Peyer's patch (tissue), 4 donors: ENCODE measurements around the gene AUTS2. TPM values are rescaled to one million over a fixed set of nuclear protein-coding genes. Genes with fewer than 3 reads are reported as not detected.
A peak's percentile ranks its signal among the peaks of the same experiment; 100 is the strongest.

ENCODE experiments used
- DNase-seq, 3 donors: peaks; one replicate each; pipeline ENCODE4 v3.0.0-alpha.2; 2017 to 2019
- H3K27ac ChIP-seq, 4 donors: fragments of 200-600 bp; sonication (generic); one replicate each; pipeline ENCODE4 v1.5.1; 2016 to 2019
- H3K27me3 ChIP-seq, 2 donors: fragments of 200-600 bp; sonication (generic); one replicate each; pipeline ENCODE4 v1.5.1; 2019
- H3K36me3 ChIP-seq, 3 donors: fragments of 200-600 bp; sonication (generic); one replicate each; pipeline ENCODE4 v1.5.1; 2016 to 2019
- H3K4me1 ChIP-seq, 4 donors: fragments of 200-600 bp; sonication (generic); one replicate each; pipeline ENCODE4 v1.5.1; 2016 to 2019
- H3K4me3 ChIP-seq, 4 donors: fragments of 200-600 bp; sonication (generic); 1 replicate in 3 of 4; 2 replicates in 1 of 4; pipeline ENCODE4 v1.5.1; 2016 to 2019; ENCODE audit warnings: mild to moderate bottlenecking in 1 of 4
- H3K9me3 ChIP-seq, 4 donors: fragments of 200-600 bp; sonication (generic); one replicate each; pipeline ENCODE4 v1.5.1; 2016 to 2019; ENCODE audit warnings: mild to moderate bottlenecking in 1 of 4
- POLR2A ChIP-seq, 2 donors: fragments of 450-650 bp; IDR thresholded peaks; one replicate each; pipeline ENCODE4 v1.5.1; 2017; ENCODE audit warnings: antibody characterized with exemption in 2 of 2, mild to moderate bottlenecking in 2 of 2, moderate library complexity in 2 of 2
- total RNA-seq, 4 donors: library from RNA; depleted of rRNA; stranded (reverse); fragments of >200 nt; gene quantifications; one replicate each; pipeline ENCODE4 v1.1.0, GENCODE V29; 2016
- TF ChIP-seq, protein P1 (sequence below), 6 experiments: fragments of 450-650 bp in 4 of 6; fragments of 200-600 bp in 2 of 6; sonication (generic) in 1 of 6; IDR thresholded peaks; one replicate each; pipeline ENCODE4 v1.5.1; 2017 to 2019; ENCODE audit warnings: antibody characterized with exemption in 6 of 6, mild to moderate bottlenecking in 3 of 6, moderate library complexity in 1 of 6

Gene AUTS2
- total RNA-seq, 4 donors from 2014 or later, result 55.9 to 90.0 (median 72.6) TPM

GRCh38 chr7:70659263-70659662 lies 1061.0 kb downstream of the AUTS2 start:
- peaks cover 0 to 4% (median 0%) of the 10 kb centered on the region in 4 donors for H3K4me1 ChIP-seq
- no peak for DNase-seq
- no peaks in the 10 kb centered on the region for H3K27me3 ChIP-seq
- H3K9me3 ChIP-seq, result no peaks in the 10 kb centered on the region
- H3K27ac ChIP-seq, result no peak overlapping the region
- H3K4me3 ChIP-seq, result no peak overlapping the region
- TF ChIP-seq POLR2A (IDR thresholded peaks at IDR 0.05), result no peak
- TF ChIP-seq, protein P1, sequence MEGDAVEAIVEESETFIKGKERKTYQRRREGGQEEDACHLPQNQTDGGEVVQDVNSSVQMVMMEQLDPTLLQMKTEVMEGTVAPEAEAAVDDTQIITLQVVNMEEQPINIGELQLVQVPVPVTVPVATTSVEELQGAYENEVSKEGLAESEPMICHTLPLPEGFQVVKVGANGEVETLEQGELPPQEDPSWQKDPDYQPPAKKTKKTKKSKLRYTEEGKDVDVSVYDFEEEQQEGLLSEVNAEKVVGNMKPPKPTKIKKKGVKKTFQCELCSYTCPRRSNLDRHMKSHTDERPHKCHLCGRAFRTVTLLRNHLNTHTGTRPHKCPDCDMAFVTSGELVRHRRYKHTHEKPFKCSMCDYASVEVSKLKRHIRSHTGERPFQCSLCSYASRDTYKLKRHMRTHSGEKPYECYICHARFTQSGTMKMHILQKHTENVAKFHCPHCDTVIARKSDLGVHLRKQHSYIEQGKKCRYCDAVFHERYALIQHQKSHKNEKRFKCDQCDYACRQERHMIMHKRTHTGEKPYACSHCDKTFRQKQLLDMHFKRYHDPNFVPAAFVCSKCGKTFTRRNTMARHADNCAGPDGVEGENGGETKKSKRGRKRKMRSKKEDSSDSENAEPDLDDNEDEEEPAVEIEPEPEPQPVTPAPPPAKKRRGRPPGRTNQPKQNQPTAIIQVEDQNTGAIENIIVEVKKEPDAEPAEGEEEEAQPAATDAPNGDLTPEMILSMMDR (IDR thresholded peaks at IDR 0.05), result no peak
- H3K36me3 ChIP-seq, result no peaks in the 10 kb centered on the region

GRCh38 chr7:70660154-70660818 lies 1062.0 kb downstream of the AUTS2 start:
- DNase-seq, result peak in 2 of 3 donors; percentile 32 to 81
- Histone ChIP-seq H3K36me3 (no peaks in the 10 kb centered on the region), H3K27me3 (no peaks in the 10 kb centered on the region), H3K27ac (peak overlapping the region in 2 of 4 donors; percentile 19 to 48), H3K9me3 (no peaks in the 10 kb centered on the region), H3K4me3 (no peak overlapping the region), H3K4me1 (peaks cover 0 to 4% (median 0%) of the 10 kb centered on the region in 4 donors)
- no peak for TF ChIP-seq POLR2A (IDR thresholded peaks at IDR 0.05)
- TF ChIP-seq, protein P1 (IDR thresholded peaks at IDR 0.05), result no peak

- Histone ChIP-seq H3K4me1 (peaks cover 0 to 4% (median 0%) of the 10 kb centered on the region in 4 donors), H3K4me3 (no peak overlapping the region), H3K36me3 (no peaks in the 10 kb centered on the region), H3K9me3 (no peaks in the 10 kb centered on the region), H3K27me3 (no peaks in the 10 kb centered on the region), H3K27ac (peak overlapping the region in 2 of 4 donors; percentile 19 to 48)
- DNase-seq, result no peak
- TF ChIP-seq, protein P1 (IDR thresholded peaks at IDR 0.05), result no peak
- no peak for TF ChIP-seq POLR2A (IDR thresholded peaks at IDR 0.05)
These were observed 1062.5 kb downstream of the AUTS2 start for GRCh38 chr7:70660819-70661191.

DNA sequence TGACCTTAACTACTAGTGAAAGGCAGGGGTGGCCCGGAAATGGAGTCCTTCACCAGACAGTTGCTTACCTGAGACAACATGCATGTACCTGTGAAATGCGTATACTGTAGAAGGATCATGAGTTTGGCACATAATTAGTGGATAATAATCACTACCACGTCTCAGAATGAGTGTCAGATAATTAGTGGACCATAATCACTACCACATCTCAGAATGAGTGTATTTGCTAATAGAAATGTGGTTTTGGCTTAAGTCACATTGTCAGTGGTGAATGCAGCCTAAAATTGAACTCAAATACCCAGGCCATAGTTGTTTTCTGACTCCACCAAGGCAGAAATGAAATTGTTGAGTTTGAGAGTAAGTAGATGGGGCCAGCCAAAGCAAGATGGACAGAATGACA lies 1065.4 kb downstream of the AUTS2 start:
- no peak for DNase-seq
- no peaks in the 10 kb centered on the region for H3K9me3 ChIP-seq
- H3K36me3 ChIP-seq, result no peaks in the 10 kb centered on the region
- H3K27ac ChIP-seq, result no peak overlapping the region
- no peak for TF ChIP-seq POLR2A (IDR thresholded peaks at IDR 0.05)
- TF ChIP-seq, protein P1 (IDR thresholded peaks at IDR 0.05), result no peak
- H3K4me3 ChIP-seq, result no peak overlapping the region
- no peaks in the 10 kb centered on the region for H3K27me3 ChIP-seq
- H3K4me1 ChIP-seq, result peaks cover 0 to 4% (median 0%) of the 10 kb centered on the region in 4 donors

GRCh38 chr7:70665997-70666396 lies 1067.7 kb downstream of the AUTS2 start:
- H3K27ac ChIP-seq, result no peak overlapping the region
- no peaks in the 10 kb centered on the region for H3K9me3 ChIP-seq
- H3K4me1 ChIP-seq, result no peaks in the 10 kb centered on the region
- H3K4me3 ChIP-seq, result no peak overlapping the region
- no peak for DNase-seq
- TF ChIP-seq, protein P1 (IDR thresholded peaks at IDR 0.05), result no peak
- TF ChIP-seq POLR2A (IDR thresholded peaks at IDR 0.05), result no peak
- H3K36me3 ChIP-seq, result no peaks in the 10 kb centered on the region
- no peaks in the 10 kb centered on the region for H3K27me3 ChIP-seq
